Measurements from ENCODE around the gene NCCRP1.
"Not testable (repeated sequence)": the region's sequence is repeated elsewhere in the genome, so short reads cannot be mapped to it uniquely, and the experiment has no call there.

NCCRP1 gene

GRCh38 chr19:39208175-39208795, 11.5 kb downstream of the NCCRP1 start:
- no peak for DNase-seq (ENCODE audit: low read depth)

- DNase-seq (ENCODE audit: low read depth) = no peak
Measured at GRCh38 chr19:39209196-39209595, 12.4 kb downstream of the NCCRP1 start.

- DNase-seq (ENCODE audit: low read depth) = no peak
Measured at GRCh38 chr19:39211731-39212374, 15.1 kb downstream of the NCCRP1 start.

GRCh38 chr19:39212375-39212742, 15.6 kb downstream of the NCCRP1 start:
- no peak for DNase-seq (ENCODE audit: low read depth)

GRCh38 chr19:39215323-39215722, 18.6 kb downstream of the NCCRP1 start:
- not testable (repeated sequence) for DNase-seq (ENCODE audit: low read depth)

- DNase-seq (ENCODE audit: low read depth) = no peak
Measured at GRCh38 chr19:39217094-39217493, 20.3 kb downstream of the NCCRP1 start.

GRCh38 chr19:39218230-39219007, 21.7 kb downstream of the NCCRP1 start:
- no peak for DNase-seq (ENCODE audit: low read depth)

- not testable (repeated sequence) for DNase-seq (ENCODE audit: low read depth)
Measured at GRCh38 chr19:39219108-39219507, 22.3 kb downstream of the NCCRP1 start.

GRCh38 chr19:39223703-39224279, 27.0 kb downstream of the NCCRP1 start:
- no peak for DNase-seq (ENCODE audit: low read depth)

GRCh38 chr19:39224910-39225309, 28.1 kb downstream of the NCCRP1 start:
- no peak for DNase-seq (ENCODE audit: low read depth)

- DNase-seq (ENCODE audit: low read depth) = no peak
Measured at GRCh38 chr19:39230096-39230764, 33.5 kb downstream of the NCCRP1 start.

- DNase-seq (ENCODE audit: low read depth) = no peak
Measured at GRCh38 chr19:39232708-39233107, 35.9 kb downstream of the NCCRP1 start.

GRCh38 chr19:39236527-39236926, 39.8 kb downstream of the NCCRP1 start:
- no peak for DNase-seq (ENCODE audit: low read depth)

- DNase-seq (ENCODE audit: low read depth) = no peak
Measured at GRCh38 chr19:39237200-39238184, 40.7 kb downstream of the NCCRP1 start.

- no peak for DNase-seq (ENCODE audit: low read depth)
Measured at GRCh38 chr19:39238209-39238608, 41.4 kb downstream of the NCCRP1 start.

GRCh38 chr19:39238944-39239343, 42.2 kb downstream of the NCCRP1 start:
- DNase-seq (ENCODE audit: low read depth) = no peak

GRCh38 chr19:39240421-39240820, 43.7 kb downstream of the NCCRP1 start:
- no peak for DNase-seq (ENCODE audit: low read depth)

GRCh38 chr19:39243741-39244140, 47.0 kb downstream of the NCCRP1 start:
- not testable (repeated sequence) for DNase-seq (ENCODE audit: low read depth)

- not testable (repeated sequence) for DNase-seq (ENCODE audit: low read depth)
Measured at GRCh38 chr19:39244410-39245100, 47.8 kb downstream of the NCCRP1 start, which contains the start of gene IFNL3. Gene IFNL3, minus strand, starts transcription at chr19:39245006. Its CDS starts 39 bp downstream, at chr19:39244967.

- not testable (repeated sequence) for DNase-seq (ENCODE audit: low read depth)
Measured at GRCh38 chr19:39245166-39245565, 48.4 kb downstream of the NCCRP1 start.

Data from T-helper 22 cell (primary cell).